Epithelial cell of proximal tubule (primary cell): ENCODE data around the gene MYO10. TPM values are rescaled to one million over a fixed set of nuclear protein-coding genes. Genes with fewer than 3 reads are reported as not detected.

Experiments
- DNase-seq: peaks from one replicate; pipeline ENCODE4 v3.0.0-alpha.2; 2011; ENCODE audit warnings: low read depth
- H3K4me3 ChIP-seq: 2 replicates; pipeline ENCODE4 v1.5.1; 2011; ENCODE audit warnings: low read depth, mild to moderate bottlenecking, low read length
- total RNA-seq: library from RNA; depleted of rRNA; stranded (reverse); fragments of >200 nt; gene quantifications from 2 replicates; pipeline ENCODE4 v1.2.3, GENCODE V29; 2015
- TF ChIP-seq, protein P1 (sequence below): conservative IDR thresholded peaks from 2 replicates; pipeline ENCODE4 v1.5.1; 2012; ENCODE audit warnings: low read depth, mild to moderate bottlenecking, low read length

MYO10 gene
- total RNA-seq, 1 donor from 2014 or later: 31.5 TPM

DNA sequence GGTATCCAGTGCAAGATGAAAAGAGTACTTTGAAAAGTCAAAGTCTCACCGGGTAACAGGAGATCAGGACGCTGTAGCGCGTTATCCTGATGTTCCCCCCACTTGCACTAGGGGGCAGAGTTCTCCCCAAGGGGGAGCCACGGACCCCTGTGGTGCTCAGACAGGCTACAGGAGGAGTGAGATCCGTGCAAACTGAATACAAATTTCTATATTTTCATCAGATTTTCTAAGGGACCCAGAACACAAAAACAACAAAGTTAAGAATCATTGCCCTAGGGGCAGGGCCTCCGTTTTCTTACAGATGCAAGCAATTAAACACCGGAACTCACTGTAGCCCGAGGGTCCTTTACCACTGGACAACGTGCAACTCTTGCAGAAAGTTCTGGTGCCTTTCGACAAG, 2.0 kb downstream of the MYO10 start:
- peak overlapping the region; percentile 87 for H3K4me3 ChIP-seq
- TF ChIP-seq, protein P1, sequence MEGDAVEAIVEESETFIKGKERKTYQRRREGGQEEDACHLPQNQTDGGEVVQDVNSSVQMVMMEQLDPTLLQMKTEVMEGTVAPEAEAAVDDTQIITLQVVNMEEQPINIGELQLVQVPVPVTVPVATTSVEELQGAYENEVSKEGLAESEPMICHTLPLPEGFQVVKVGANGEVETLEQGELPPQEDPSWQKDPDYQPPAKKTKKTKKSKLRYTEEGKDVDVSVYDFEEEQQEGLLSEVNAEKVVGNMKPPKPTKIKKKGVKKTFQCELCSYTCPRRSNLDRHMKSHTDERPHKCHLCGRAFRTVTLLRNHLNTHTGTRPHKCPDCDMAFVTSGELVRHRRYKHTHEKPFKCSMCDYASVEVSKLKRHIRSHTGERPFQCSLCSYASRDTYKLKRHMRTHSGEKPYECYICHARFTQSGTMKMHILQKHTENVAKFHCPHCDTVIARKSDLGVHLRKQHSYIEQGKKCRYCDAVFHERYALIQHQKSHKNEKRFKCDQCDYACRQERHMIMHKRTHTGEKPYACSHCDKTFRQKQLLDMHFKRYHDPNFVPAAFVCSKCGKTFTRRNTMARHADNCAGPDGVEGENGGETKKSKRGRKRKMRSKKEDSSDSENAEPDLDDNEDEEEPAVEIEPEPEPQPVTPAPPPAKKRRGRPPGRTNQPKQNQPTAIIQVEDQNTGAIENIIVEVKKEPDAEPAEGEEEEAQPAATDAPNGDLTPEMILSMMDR: peak; percentile 99
- DNase-seq: no peak

DNA sequence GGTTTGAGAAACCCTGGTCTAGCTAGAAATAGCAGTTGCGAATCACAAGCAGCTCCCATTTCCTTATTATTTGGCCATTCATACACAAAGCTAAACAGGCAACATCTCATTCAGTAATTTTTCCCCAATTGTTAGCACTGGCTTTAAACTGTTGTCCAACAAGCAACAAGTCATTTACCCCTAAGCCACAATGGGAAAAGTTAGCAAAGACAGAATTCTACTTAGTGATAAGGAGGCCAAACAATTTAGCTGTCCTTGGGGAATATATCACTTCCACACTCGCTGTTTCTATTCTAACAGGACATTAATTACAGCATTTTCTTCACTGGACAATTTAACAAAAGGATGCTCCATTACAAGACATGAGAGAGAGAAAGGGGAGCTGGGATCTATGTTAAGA, 2.8 kb downstream of the MYO10 start:
- DNase-seq: no peak
- peak overlapping the region; percentile 87 for H3K4me3 ChIP-seq
- TF ChIP-seq, protein P1: no peak

DNA sequence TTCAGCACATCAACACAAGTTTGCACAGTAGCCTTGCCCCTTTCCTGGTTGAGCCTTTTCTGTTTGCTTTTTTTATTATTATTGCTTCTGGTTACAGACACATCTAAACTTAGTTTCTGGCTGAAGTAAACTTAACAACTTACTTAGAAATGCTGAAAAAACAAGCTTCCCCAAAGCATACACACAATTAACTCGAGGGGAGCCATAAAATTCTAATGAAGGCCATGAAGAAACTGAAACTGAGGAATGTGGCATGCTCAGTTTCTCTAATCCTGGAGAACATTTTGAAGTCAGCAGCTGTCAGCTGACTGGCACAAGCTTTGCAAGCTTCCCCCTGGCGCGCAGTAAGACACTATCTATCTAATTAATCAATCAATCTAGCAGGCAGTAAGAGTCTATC, 3.7 kb downstream of the MYO10 start:
- TF ChIP-seq, protein P1: no peak
- DNase-seq: no peak
- H3K4me3 ChIP-seq: no peak overlapping the region

GRCh38 chr5:16931334-16932110, 4.6 kb downstream of the MYO10 start:
- no peak overlapping the region for H3K4me3 ChIP-seq
- TF ChIP-seq, protein P1: no peak
- DNase-seq: no peak

DNA sequence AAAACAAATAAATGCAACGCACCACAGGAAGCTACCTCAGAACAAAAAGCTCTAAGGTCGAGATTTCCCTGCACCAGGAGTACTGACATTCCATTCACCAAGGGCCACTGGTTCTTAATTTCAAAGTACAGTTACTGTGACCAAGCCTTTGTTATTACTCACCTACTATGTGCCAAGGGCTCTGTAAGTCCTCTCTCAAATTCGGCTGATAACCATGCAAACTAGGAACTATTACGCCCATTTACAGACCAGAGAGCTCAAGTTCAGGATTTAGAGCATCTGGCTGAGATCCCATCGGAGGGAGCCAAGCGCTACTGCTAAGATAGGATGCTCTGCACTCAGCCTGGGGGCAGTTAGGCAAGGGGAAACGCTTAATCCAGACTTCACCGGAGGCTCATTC, 5.6 kb downstream of the MYO10 start:
- TF ChIP-seq, protein P1: no peak
- DNase-seq: no peak
- no peak overlapping the region for H3K4me3 ChIP-seq

- no peak for DNase-seq
- TF ChIP-seq, protein P1: no peak
- H3K4me3 ChIP-seq: no peak overlapping the region
Measured at GRCh38 chr5:16929831-16930230, 6.3 kb downstream of the MYO10 start.

- no peak for DNase-seq
- TF ChIP-seq, protein P1: no peak
- H3K4me3 ChIP-seq: no peak overlapping the region
Measured at GRCh38 chr5:16929347-16929746, 6.7 kb downstream of the MYO10 start.
